Body of pancreas (tissue), 4 donors: ENCODE measurements around the gene MAGEA12. TPM values are rescaled to one million over a fixed set of nuclear protein-coding genes. Genes with fewer than 3 reads are reported as not detected.
"Not testable (repeated sequence)": the region's sequence is repeated elsewhere in the genome, so short reads cannot be mapped to it uniquely, and the experiment has no call there.

ENCODE experiments used
- ATAC-seq: fragments of 150-250 bp; one replicate; pipeline ENCODE4 v1.9.1; 2016
- DNase-seq, 4 donors: peaks; one replicate each; pipeline ENCODE4 v3.0.0-alpha.2; 2019
- H3K27ac ChIP-seq, 4 donors: fragments of 200-600 bp; sonication (generic); 1 replicate in 3 of 4; 2 replicates in 1 of 4; pipeline versions ENCODE4 v1.5.1 to v1.6.1; 2016 to 2019; ENCODE audit warnings: mild to moderate bottlenecking in 1 of 4, mixed read lengths in 1 of 4, moderate library complexity in 1 of 4
- H3K27me3 ChIP-seq, 2 donors: fragments of 200-600 bp; sonication (generic); one replicate each; pipeline ENCODE4 v1.6.0; 2016; ENCODE audit warnings: mild to moderate bottlenecking in 1 of 2
- H3K36me3 ChIP-seq, 2 donors: fragments of 200-600 bp; sonication (generic); replicated peaks in 1 of 2; 2 replicates each; pipeline ENCODE4 v1.5.1; 2016; ENCODE audit warnings: low read depth in 2 of 2; ENCODE audit not compliant: insufficient read depth in 1 of 2
- H3K4me1 ChIP-seq: fragments of 200-600 bp; sonication (generic); one replicate; pipeline ENCODE4 v1.6.0; 2016
- H3K4me3 ChIP-seq, 2 donors: fragments of 200-600 bp; sonication (generic); 1 replicate in 1 of 2; 2 replicates in 1 of 2; pipeline ENCODE4 v1.5.1; 2016 to 2019
- H3K9me3 ChIP-seq, 3 donors: fragments of 200-600 bp; sonication (generic); 1 replicate in 2 of 3; 2 replicates in 1 of 3; pipeline ENCODE4 v1.5.1; 2016
- POLR2A ChIP-seq, 3 donors: fragments of 450-650 bp; IDR thresholded peaks; one replicate each; pipeline ENCODE4 v1.6.1; 2016; ENCODE audit warnings: antibody characterized with exemption in 3 of 3, mild to moderate bottlenecking in 2 of 3
- WGBS, 2 donors: methylation state at CpG; one replicate each; pipeline ENCODE4 v1.1.5; 2017; 5-methylcytosine and 5-hydroxymethylcytosine counted together
- intact Hi-C: fragments of 100-400 bp; cut with DNase I; formaldehyde crosslinking; loops from one replicate; pipeline ENCODE4 v1.15.1; 2023
- total RNA-seq, 2 donors: library from RNA; depleted of rRNA; stranded (reverse); fragments of >200 nt; gene quantifications; one replicate each; pipeline ENCODE4 v1.1.0, GENCODE V29; 2016
- TF ChIP-seq, protein P1 (sequence below), 7 experiments: fragments of 450-650 bp in 4 of 7; fragments of 200-600 bp in 3 of 7; sonication (generic) in 3 of 7; IDR thresholded peaks; one replicate each; pipeline ENCODE4 v1.5.1; 2016 to 2019; ENCODE audit warnings: antibody characterized with exemption in 7 of 7

The MAGEA12 gene
- total RNA-seq, 2 donors from 2014 or later, result not detected

- Histone ChIP-seq H3K4me3 (no peak overlapping the region), H3K4me1 (no peaks in the 10 kb centered on the region), H3K27me3 (no peaks in the 10 kb centered on the region), H3K27ac (no peak overlapping the region), H3K36me3 (no peaks in the 10 kb centered on the region), H3K9me3 (no peaks in the 10 kb centered on the region)
- 55 to 60% methylated on average over 1 to 6 of the region's 7 CpGs for WGBS, 2 donors
- intact Hi-C loops, result no loop called here
- TF ChIP-seq, protein P1, sequence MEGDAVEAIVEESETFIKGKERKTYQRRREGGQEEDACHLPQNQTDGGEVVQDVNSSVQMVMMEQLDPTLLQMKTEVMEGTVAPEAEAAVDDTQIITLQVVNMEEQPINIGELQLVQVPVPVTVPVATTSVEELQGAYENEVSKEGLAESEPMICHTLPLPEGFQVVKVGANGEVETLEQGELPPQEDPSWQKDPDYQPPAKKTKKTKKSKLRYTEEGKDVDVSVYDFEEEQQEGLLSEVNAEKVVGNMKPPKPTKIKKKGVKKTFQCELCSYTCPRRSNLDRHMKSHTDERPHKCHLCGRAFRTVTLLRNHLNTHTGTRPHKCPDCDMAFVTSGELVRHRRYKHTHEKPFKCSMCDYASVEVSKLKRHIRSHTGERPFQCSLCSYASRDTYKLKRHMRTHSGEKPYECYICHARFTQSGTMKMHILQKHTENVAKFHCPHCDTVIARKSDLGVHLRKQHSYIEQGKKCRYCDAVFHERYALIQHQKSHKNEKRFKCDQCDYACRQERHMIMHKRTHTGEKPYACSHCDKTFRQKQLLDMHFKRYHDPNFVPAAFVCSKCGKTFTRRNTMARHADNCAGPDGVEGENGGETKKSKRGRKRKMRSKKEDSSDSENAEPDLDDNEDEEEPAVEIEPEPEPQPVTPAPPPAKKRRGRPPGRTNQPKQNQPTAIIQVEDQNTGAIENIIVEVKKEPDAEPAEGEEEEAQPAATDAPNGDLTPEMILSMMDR (IDR thresholded peaks at IDR 0.05), result no peak
- no peak for TF ChIP-seq POLR2A (IDR thresholded peaks at IDR 0.05)
- ATAC-seq (no peak), DNase-seq (no peak)
These were observed 8.1 kb upstream of the MAGEA12 start for GRCh38 chrX:152725409-152725808.

GRCh38 chrX:152734143-152734858 is 744 bp downstream of the MAGEA12 start:
- 87 to 88% methylated on average over 5 to 13 of the region's 22 CpGs for WGBS, 2 donors
- not testable (repeated sequence) for ATAC-seq
- DNase-seq, result peak in 1 of 4 donors; percentile 2

GRCh38 chrX:152735101-152735500 is 1.5 kb downstream of the MAGEA12 start:
- no peak for ATAC-seq
- Histone ChIP-seq H3K4me1 (no peaks in the 10 kb centered on the region), H3K27me3 (no peaks in the 10 kb centered on the region), H3K9me3 (no peaks in the 10 kb centered on the region), H3K36me3 (no peaks in the 10 kb centered on the region), H3K4me3 (no peak overlapping the region), H3K27ac (no peak overlapping the region)
- intact Hi-C loops, result no loop called here
- peak in 1 of 4 donors; percentile 2 for DNase-seq
- TF ChIP-seq, protein P1 (IDR thresholded peaks at IDR 0.05), result no peak
- TF ChIP-seq POLR2A (IDR thresholded peaks at IDR 0.05), result no peak
- 59% methylated on average over 2 of the region's 2 CpGs; no CpG with 5 or more reads in 1 of the 2 donors for WGBS, 2 donors

More at GRCh38 chrX:152734143-152734858, 744 bp downstream of the MAGEA12 start:
- intact Hi-C loops, H3K4me3 ChIP-seq, H3K27me3 ChIP-seq, H3K4me1 ChIP-seq, H3K9me3 ChIP-seq, H3K27ac ChIP-seq, H3K36me3 ChIP-seq: not testable (repeated sequence)

DNA sequence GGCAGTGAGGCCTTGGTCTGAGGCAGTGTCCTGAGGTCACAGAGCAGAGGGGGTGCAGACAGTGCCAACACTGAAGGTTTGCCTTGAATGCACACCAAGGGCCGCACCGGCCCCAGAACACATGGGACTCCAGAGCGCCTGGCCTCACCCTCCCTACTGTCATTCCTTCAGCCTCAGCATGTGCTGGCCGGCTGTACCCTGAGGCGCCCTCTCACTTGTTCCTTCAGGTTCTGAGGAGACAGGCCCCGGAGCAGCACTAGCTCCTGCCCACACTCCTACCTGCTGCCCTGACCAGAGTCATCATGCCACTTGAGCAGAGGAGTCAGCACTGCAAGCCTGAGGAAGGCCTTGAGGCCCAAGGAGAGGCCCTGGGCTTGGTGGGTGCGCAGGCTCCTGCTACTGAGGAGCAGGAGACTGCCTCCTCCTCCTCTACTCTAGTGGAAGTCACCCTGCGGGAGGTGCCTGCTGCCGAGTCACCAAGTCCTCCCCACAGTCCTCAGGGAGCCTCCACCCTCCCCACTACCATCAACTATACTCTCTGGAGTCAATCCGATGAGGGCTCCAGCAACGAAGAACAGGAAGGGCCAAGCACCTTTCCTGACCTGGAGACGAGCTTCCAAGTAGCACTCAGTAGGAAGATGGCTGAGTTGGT is 2.4 kb downstream of the MAGEA12 start:
- Histone ChIP-seq H3K9me3 (no peaks in the 10 kb centered on the region), H3K4me1 (no peaks in the 10 kb centered on the region), H3K36me3 (no peaks in the 10 kb centered on the region), H3K4me3 (no peak overlapping the region), H3K27me3 (no peaks in the 10 kb centered on the region), H3K27ac (no peak overlapping the region)
- intact Hi-C loops, result no loop called here
- ATAC-seq (no peak), DNase-seq (peak in 1 of 4 donors; percentile 7)
- no peak for TF ChIP-seq POLR2A (IDR thresholded peaks at IDR 0.05)
- TF ChIP-seq, protein P1 (IDR thresholded peaks at IDR 0.05), result no peak
- WGBS, 2 donors, result 87 to 100% methylated on average over 2 to 8 of the region's 12 CpGs

DNA sequence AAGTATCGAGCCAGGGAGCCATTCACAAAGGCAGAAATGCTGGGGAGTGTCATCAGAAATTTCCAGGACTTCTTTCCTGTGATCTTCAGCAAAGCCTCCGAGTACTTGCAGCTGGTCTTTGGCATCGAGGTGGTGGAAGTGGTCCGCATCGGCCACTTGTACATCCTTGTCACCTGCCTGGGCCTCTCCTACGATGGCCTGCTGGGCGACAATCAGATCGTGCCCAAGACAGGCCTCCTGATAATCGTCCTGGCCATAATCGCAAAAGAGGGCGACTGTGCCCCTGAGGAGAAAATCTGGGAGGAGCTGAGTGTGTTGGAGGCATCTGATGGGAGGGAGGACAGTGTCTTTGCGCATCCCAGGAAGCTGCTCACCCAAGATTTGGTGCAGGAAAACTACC is 3.0 kb downstream of the MAGEA12 start:
- intact Hi-C loops, H3K4me3 ChIP-seq, H3K36me3 ChIP-seq, H3K4me1 ChIP-seq, H3K9me3 ChIP-seq, H3K27ac ChIP-seq, H3K27me3 ChIP-seq, ATAC-seq: not testable (repeated sequence)
- DNase-seq, result peak in 1 of 4 donors; percentile 2
- WGBS, 2 donors, result 74 to 83% methylated on average over 6 to 12 of the region's 12 CpGs
